ENCODE results near the gene TMEM263.

DNA sequence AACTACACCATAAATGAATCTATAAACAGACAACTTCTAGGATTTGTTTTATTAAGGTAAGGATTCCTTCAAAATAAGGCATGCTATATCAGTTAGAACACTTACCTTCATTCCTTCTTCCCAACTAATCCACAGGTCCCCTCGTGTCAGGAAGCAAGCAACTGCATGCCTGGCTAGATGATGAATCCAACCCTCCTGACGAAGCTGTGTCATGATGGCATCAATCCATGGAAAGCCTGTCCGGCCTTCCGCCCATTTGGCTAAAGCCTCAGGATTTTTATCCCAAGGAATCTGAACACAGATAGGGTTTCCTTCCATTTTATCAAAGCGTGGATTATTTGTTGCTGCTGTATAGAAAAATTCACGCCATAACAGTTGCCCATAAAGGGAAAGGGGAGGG is 43.7 kb downstream of the TMEM263 start:
- TF ChIP-seq, protein P1, sequence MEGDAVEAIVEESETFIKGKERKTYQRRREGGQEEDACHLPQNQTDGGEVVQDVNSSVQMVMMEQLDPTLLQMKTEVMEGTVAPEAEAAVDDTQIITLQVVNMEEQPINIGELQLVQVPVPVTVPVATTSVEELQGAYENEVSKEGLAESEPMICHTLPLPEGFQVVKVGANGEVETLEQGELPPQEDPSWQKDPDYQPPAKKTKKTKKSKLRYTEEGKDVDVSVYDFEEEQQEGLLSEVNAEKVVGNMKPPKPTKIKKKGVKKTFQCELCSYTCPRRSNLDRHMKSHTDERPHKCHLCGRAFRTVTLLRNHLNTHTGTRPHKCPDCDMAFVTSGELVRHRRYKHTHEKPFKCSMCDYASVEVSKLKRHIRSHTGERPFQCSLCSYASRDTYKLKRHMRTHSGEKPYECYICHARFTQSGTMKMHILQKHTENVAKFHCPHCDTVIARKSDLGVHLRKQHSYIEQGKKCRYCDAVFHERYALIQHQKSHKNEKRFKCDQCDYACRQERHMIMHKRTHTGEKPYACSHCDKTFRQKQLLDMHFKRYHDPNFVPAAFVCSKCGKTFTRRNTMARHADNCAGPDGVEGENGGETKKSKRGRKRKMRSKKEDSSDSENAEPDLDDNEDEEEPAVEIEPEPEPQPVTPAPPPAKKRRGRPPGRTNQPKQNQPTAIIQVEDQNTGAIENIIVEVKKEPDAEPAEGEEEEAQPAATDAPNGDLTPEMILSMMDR (IDR thresholded peaks at IDR 0.05; ENCODE audit: low read depth, low read length), result no peak
- no peak for TF ChIP-seq EZH2phosphoT487 (IDR thresholded peaks at IDR 0.05; ENCODE audit: low read depth)
